ENCODE data around the gene CLEC18A. TPM values are rescaled to one million over a fixed set of nuclear protein-coding genes. Genes with fewer than 3 reads are reported as not detected.
"Not testable (repeated sequence)": the region's sequence is repeated elsewhere in the genome, so short reads cannot be mapped to it uniquely, and the experiment has no call there.

CLEC18A gene
- total RNA-seq, 1 donor from 2014 or later, result 5.9 TPM

DNA sequence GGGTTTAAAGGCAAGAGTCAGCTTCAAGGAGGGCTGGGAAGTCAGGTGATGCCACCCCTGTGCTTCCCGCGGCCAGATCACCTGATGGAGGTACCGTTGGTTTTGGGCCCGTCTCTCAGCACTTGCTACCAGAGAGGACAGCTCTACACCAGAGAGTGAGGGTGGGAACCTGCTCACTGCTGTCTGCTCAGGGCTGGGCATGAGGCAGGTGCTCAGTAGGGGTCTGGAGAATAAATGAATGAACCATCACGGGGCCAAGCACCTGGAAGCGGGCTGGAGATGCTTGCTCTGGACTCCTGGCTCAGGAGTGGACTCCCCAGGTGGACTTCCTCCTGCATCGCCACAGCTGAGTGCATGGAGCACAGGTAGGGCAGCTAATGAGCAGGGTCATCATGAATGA is 21.0 kb downstream of the CLEC18A start:
- DNase-seq (ENCODE audit: low spot score); H3K9me3 Mint-ChIP-seq; H3F3A ChIP-seq (ENCODE audit: low read depth); H3K27ac ChIP-seq; H3K4me3 ChIP-seq; H3K79me2 ChIP-seq (ENCODE audit: low read depth); H3K4me1 ChIP-seq; H3K9me3 ChIP-seq (ENCODE audit: low read depth); H3K27ac Mint-ChIP-seq; H3K36me3 ChIP-seq; H3K27me3 Mint-ChIP-seq (ENCODE audit: insufficient read depth, low read depth); H2AFZ ChIP-seq (replicated peaks); H3K4me3 Mint-ChIP-seq; H3K36me3 Mint-ChIP-seq; H3K27me3 ChIP-seq; H3K4me1 Mint-ChIP-seq; H3K4me2 ChIP-seq; H4K20me1 ChIP-seq (ENCODE audit: low read depth); H3K9ac ChIP-seq: not testable (repeated sequence)

DNA sequence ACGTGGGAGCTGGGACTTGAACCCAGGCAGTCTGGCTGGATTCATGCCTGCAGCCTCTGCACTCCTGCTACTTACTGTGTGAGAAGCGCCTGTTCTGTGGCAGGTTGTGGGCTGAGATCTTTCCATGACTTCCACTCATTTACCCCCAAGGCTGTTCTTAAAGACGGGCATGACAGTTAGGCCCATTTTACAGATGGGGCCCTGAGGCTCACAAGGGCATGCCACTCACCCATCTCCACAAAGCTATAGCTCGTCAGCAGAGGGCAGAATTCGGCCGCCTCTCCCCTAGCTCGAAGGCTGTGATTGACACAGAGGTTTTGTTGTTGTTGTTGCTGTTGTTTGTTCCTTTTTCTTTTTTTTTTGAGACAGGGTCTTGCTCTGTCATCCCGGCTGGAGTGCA is 21.8 kb downstream of the CLEC18A start:
- not testable (repeated sequence) for H3K27ac Mint-ChIP-seq; H3K79me2 ChIP-seq (ENCODE audit: low read depth); H3K4me3 ChIP-seq; H3K4me1 Mint-ChIP-seq; H4K20me1 ChIP-seq (ENCODE audit: low read depth); H3K9me3 Mint-ChIP-seq; H2AFZ ChIP-seq (replicated peaks); H3K4me3 Mint-ChIP-seq; H3K27ac ChIP-seq; H3K36me3 Mint-ChIP-seq; H3K27me3 ChIP-seq; H3F3A ChIP-seq (ENCODE audit: low read depth); H3K4me2 ChIP-seq; DNase-seq (ENCODE audit: low spot score); H3K9ac ChIP-seq; H3K4me1 ChIP-seq; H3K27me3 Mint-ChIP-seq (ENCODE audit: insufficient read depth, low read depth); H3K9me3 ChIP-seq (ENCODE audit: low read depth); H3K36me3 ChIP-seq

DNA sequence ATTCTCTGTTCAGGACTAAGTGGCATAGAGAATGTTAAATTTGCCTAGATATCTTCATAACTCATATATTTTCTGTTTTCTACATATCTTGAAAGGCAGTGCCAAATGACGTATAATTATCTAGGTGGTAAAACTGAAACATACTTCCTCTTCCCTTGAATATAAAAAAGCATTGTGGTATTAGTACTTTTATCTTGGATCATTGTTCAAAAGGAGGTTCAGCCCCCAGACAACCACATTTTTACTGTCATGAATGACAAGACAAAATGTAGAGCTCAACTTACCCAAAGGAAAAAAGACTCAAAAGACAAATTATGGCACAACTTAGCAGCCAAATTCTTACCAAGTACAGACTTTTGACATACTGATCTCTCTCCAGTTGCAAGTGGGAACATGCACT is 34.1 kb downstream of the CLEC18A start:
- not testable (repeated sequence) for H3K79me2 ChIP-seq (ENCODE audit: low read depth); H3K4me3 ChIP-seq; H2AFZ ChIP-seq (replicated peaks); H3K36me3 ChIP-seq; H3K4me1 Mint-ChIP-seq; H3F3A ChIP-seq (ENCODE audit: low read depth); H3K27ac ChIP-seq; H3K4me1 ChIP-seq; H3K36me3 Mint-ChIP-seq; H3K27me3 Mint-ChIP-seq (ENCODE audit: insufficient read depth, low read depth); H3K9me3 Mint-ChIP-seq; H3K4me3 Mint-ChIP-seq; H3K27me3 ChIP-seq; H3K27ac Mint-ChIP-seq; H3K9me3 ChIP-seq (ENCODE audit: low read depth); DNase-seq (ENCODE audit: low spot score); H3K9ac ChIP-seq; H3K4me2 ChIP-seq; H4K20me1 ChIP-seq (ENCODE audit: low read depth)

DNA sequence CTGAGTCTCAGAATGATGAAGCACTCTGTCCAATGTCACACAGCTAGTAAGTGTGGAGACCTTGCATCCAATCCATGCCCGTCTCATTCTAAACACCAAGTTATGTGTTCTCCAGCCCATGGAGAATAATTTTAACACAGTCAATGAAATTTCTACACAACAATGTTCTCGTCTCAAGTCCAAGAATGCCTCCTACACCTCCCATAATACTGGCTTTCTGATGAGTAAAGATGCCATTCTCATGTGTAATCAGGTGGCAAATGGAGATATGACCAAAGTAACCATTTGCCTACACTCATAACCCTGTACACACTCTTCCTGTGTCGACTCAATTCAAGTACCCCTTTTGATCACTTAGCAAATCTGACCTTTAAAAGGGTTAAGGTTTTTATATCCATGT is 46.8 kb downstream of the CLEC18A start:
- H3K4me3 ChIP-seq; H3K36me3 ChIP-seq; H3F3A ChIP-seq (ENCODE audit: low read depth); H3K4me1 ChIP-seq; H3K9ac ChIP-seq; H3K27me3 Mint-ChIP-seq (ENCODE audit: insufficient read depth, low read depth); H3K79me2 ChIP-seq (ENCODE audit: low read depth); H4K20me1 ChIP-seq (ENCODE audit: low read depth); H3K36me3 Mint-ChIP-seq; H3K9me3 ChIP-seq (ENCODE audit: low read depth); H3K27ac Mint-ChIP-seq; H3K27me3 ChIP-seq; H3K9me3 Mint-ChIP-seq; H3K4me2 ChIP-seq; H2AFZ ChIP-seq (replicated peaks); DNase-seq (ENCODE audit: low spot score); H3K4me1 Mint-ChIP-seq; H3K4me3 Mint-ChIP-seq; H3K27ac ChIP-seq: not testable (repeated sequence)

DNA sequence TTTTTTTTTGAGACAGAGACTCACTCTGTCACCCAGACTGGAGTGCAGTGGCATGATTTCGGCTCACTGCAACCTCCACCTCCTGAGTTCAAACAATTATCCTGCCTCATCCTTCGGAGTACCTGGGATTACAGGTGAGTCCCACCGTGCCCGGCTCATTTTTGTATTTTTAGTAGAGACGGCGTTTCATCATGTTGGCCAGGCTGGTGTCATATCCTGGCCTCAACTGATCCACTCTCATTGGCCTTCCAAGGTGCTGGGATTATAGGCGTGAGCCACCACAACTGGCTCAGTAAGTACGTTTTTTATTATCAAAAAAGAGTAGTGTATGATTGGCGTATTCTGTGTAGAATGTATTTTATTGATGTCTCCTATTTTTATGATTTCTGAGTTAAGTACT is 48.7 kb downstream of the CLEC18A start:
- not testable (repeated sequence) for H3K27me3 ChIP-seq; H3K27me3 Mint-ChIP-seq (ENCODE audit: insufficient read depth, low read depth); H3K36me3 Mint-ChIP-seq

DNA sequence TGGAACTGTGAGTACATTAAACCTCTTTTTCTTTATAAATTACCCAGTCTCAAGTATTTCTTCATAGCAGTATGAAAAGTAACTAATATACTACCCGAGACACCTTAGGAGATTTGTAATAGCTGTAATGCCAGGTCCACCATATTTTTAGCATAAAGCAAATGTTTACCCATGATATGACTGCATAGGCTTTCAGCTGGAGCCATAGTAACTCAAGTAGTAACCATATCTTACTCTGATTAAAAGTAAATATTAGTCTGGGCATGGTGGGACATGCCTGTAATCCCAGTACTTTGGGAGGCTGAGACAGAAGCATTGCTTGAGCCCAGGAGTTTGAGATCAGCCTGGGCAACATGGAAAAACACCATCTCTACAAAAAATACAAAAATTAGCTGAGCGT is 52.4 kb downstream of the CLEC18A start:
- H3K4me1 ChIP-seq; H3K9me3 ChIP-seq (ENCODE audit: low read depth); H4K20me1 ChIP-seq (ENCODE audit: low read depth); H3K79me2 ChIP-seq (ENCODE audit: low read depth); H3F3A ChIP-seq (ENCODE audit: low read depth); H3K4me1 Mint-ChIP-seq; H3K9me3 Mint-ChIP-seq; H3K27me3 Mint-ChIP-seq (ENCODE audit: insufficient read depth, low read depth); H3K36me3 ChIP-seq; H2AFZ ChIP-seq (replicated peaks); H3K27ac ChIP-seq; DNase-seq (ENCODE audit: low spot score); H3K36me3 Mint-ChIP-seq; H3K9ac ChIP-seq; H3K27ac Mint-ChIP-seq; H3K27me3 ChIP-seq; H3K4me2 ChIP-seq; H3K4me3 Mint-ChIP-seq; H3K4me3 ChIP-seq: not testable (repeated sequence)

More for the DNA sequence above, 48.7 kb downstream of the CLEC18A start:
- not testable (repeated sequence) for H3K4me3 Mint-ChIP-seq; H3K27ac ChIP-seq; H3K9ac ChIP-seq; H2AFZ ChIP-seq (replicated peaks); H3K4me1 Mint-ChIP-seq; H3K9me3 ChIP-seq (ENCODE audit: low read depth); H3K4me2 ChIP-seq; H3K9me3 Mint-ChIP-seq; H4K20me1 ChIP-seq (ENCODE audit: low read depth); H3K27ac Mint-ChIP-seq; H3K4me3 ChIP-seq; H3K79me2 ChIP-seq (ENCODE audit: low read depth); H3F3A ChIP-seq (ENCODE audit: low read depth); H3K36me3 ChIP-seq; H3K4me1 ChIP-seq; DNase-seq (ENCODE audit: low spot score)

DNA sequence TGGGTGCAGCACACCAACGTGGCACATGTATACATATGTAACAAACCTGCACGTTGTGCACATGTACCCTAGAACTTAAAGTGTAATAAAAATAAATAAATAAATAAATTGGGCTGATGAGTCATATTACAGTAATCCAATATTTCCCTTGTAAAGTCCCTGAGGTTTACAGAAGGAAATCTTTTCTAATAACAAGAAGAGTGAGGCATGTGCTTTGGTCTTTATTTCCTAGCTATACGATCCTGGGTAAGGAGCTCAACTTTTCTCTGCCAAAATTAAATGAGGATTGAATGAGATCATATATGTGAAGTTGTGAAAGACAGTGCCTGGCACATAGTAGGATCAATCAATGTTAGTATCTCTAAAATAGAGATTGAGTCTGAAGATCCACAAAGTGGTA is 57.5 kb downstream of the CLEC18A start:
- not testable (repeated sequence) for H3K27ac Mint-ChIP-seq; H3K4me1 Mint-ChIP-seq; H3K27me3 ChIP-seq; H3K4me2 ChIP-seq; H3K4me1 ChIP-seq; H3K36me3 ChIP-seq; H3K27me3 Mint-ChIP-seq (ENCODE audit: insufficient read depth, low read depth); H3K9me3 Mint-ChIP-seq; H3K9me3 ChIP-seq (ENCODE audit: low read depth); H2AFZ ChIP-seq (replicated peaks); H3K9ac ChIP-seq; H4K20me1 ChIP-seq (ENCODE audit: low read depth); H3K36me3 Mint-ChIP-seq; H3F3A ChIP-seq (ENCODE audit: low read depth); DNase-seq (ENCODE audit: low spot score); H3K4me3 Mint-ChIP-seq; H3K27ac ChIP-seq; H3K79me2 ChIP-seq (ENCODE audit: low read depth); H3K4me3 ChIP-seq

DNA sequence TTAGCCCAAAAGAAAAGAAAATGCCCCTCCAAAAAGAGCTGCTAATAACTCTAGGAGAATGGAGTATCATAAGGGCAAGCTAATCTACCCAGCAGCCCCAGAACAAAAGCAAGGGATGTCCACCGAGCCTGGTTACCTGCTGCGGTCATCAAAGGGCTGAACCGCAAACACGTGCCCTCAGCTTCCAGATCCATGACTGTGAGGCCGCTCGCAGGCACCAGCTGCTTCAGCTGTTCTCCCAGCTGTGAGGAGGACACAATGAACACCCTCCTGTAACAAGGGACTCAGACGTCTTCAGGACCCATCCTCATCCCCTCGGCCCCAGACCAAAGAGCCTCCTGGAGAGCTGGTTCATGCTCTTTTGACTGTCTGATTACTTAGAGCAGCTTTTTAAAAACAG is 59.5 kb downstream of the CLEC18A start:
- not testable (repeated sequence) for H3K27ac Mint-ChIP-seq; DNase-seq (ENCODE audit: low spot score); H3K27me3 ChIP-seq; H3K79me2 ChIP-seq (ENCODE audit: low read depth); H4K20me1 ChIP-seq (ENCODE audit: low read depth); H3F3A ChIP-seq (ENCODE audit: low read depth); H3K27ac ChIP-seq; H3K27me3 Mint-ChIP-seq (ENCODE audit: insufficient read depth, low read depth); H3K36me3 ChIP-seq; H3K4me3 ChIP-seq; H3K4me1 ChIP-seq; H3K4me1 Mint-ChIP-seq; H2AFZ ChIP-seq (replicated peaks); H3K4me3 Mint-ChIP-seq; H3K9me3 Mint-ChIP-seq; H3K4me2 ChIP-seq; H3K9ac ChIP-seq; H3K9me3 ChIP-seq (ENCODE audit: low read depth)
- peaks cover 10% of the 10 kb centered on the region for H3K36me3 Mint-ChIP-seq

DNA sequence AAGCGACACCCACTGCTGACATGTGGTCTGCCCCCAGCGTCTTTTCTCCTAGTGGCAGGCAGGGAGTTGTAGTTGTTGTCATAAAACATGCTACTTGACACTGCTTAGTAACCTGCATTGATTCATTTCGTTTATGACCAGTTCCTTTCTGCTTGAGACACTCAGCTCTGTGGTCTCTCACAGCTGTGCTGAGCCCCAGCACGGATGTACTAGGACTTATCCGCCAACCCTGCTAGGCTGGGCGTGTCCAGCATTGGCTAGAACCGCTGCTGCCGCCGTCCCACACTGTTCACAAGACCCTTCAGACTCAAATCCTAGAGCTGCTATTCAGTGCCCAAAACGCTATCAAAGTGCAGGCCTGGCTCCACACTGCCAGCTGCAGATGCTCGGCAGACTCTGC is 60.0 kb downstream of the CLEC18A start:
- not testable (repeated sequence) for H3K27me3 ChIP-seq; H3K9me3 ChIP-seq (ENCODE audit: low read depth); H4K20me1 ChIP-seq (ENCODE audit: low read depth); H3K4me2 ChIP-seq; H3K79me2 ChIP-seq (ENCODE audit: low read depth); H3K4me3 Mint-ChIP-seq; H3K9ac ChIP-seq; H3F3A ChIP-seq (ENCODE audit: low read depth); H3K9me3 Mint-ChIP-seq; H3K4me1 ChIP-seq; H2AFZ ChIP-seq (replicated peaks); H3K27ac Mint-ChIP-seq; H3K4me1 Mint-ChIP-seq; H3K4me3 ChIP-seq; H3K27me3 Mint-ChIP-seq (ENCODE audit: insufficient read depth, low read depth); H3K36me3 ChIP-seq; H3K27ac ChIP-seq
- peak; percentile 4 for DNase-seq (ENCODE audit: low spot score)
- peaks cover 13% of the 10 kb centered on the region for H3K36me3 Mint-ChIP-seq

All from neural progenitor cell (in vitro differentiated cells).